GM12865 (cell line): ENCODE measurements around the gene GPR135.

ENCODE experiments used
- DNase-seq: peaks from one replicate; pipeline ENCODE4 v3.0.0; 2010; ENCODE audit warnings: low read depth
- H3K4me3 ChIP-seq: 2 replicates; pipeline ENCODE4 v1.5.1; 2011; ENCODE audit warnings: mild to moderate bottlenecking, low read depth, low read length, control low read depth
- CTCF ChIP-seq: IDR thresholded peaks from 2 replicates; pipeline ENCODE4 v1.5.1; 2011; ENCODE audit warnings: low read length, control low read depth, low read depth, inconsistent platforms; ENCODE audit not compliant: insufficient read depth; ENCODE audit errors: missing control alignments

The GPR135 gene, protein sequence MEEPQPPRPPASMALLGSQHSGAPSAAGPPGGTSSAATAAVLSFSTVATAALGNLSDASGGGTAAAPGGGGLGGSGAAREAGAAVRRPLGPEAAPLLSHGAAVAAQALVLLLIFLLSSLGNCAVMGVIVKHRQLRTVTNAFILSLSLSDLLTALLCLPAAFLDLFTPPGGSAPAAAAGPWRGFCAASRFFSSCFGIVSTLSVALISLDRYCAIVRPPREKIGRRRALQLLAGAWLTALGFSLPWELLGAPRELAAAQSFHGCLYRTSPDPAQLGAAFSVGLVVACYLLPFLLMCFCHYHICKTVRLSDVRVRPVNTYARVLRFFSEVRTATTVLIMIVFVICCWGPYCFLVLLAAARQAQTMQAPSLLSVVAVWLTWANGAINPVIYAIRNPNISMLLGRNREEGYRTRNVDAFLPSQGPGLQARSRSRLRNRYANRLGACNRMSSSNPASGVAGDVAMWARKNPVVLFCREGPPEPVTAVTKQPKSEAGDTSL

GRCh38 chr14:59465316-59466135, at the start of gene GPR135:
Gene GPR135 (minus strand): TSS chr14:59465380. CDS start chr14:59465226, 154 bp downstream.
- no peak for TF ChIP-seq CTCF
- H3K4me3 ChIP-seq, result peak within 1 kb of the TSS; percentile 43
- peak; percentile 20 for DNase-seq

GRCh38 chr14:59511916-59512575, 46.9 kb upstream of the GPR135 start:
- peak; percentile 60 for TF ChIP-seq CTCF
- no peak overlapping the region for H3K4me3 ChIP-seq
- DNase-seq, result peak; percentile 24

DNA sequence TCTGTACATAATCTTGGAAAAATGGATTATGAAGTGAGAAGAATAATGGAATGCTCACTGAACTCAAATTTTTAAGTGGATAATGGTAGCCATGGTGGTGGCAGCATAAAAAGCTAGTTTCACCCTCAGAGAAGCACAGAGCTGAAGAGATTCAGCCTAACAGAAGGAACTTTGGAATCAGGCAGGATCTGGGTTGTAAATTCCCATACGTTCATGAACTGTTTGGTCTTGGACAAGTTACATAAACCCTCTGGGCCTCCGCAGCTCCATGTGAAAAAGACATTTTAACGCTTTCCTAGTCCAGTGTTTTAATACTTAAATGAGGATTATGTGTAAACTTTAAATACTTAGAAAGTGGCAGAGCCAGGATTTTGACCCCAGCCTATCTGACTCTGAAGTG, 45.8 kb upstream of the GPR135 start:
- TF ChIP-seq CTCF, result no peak
- DNase-seq, result no peak
- H3K4me3 ChIP-seq, result no peak overlapping the region

DNA sequence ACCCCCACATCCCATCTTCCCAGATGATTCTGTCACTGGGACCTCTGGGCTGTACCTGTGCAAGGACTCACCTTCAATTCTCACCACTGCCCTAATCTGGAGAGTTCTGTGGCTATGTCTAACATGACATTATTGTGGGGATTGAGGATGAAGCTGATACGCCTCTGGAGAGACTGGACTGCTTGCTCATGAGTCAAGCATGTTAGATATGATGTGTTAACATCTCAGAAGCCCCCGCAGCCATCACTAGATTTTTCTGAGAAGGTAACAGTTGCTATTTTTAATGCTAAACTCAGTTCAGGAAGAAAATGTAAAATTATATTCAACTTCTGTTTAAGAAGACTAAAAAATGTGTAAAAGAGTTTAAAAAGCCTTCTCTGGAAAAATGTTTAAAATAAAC, 44.8 kb upstream of the GPR135 start:
- DNase-seq, result no peak
- no peak overlapping the region for H3K4me3 ChIP-seq
- no peak for TF ChIP-seq CTCF

GRCh38 chr14:59509101-59509500, 43.9 kb upstream of the GPR135 start:
- no peak for DNase-seq
- H3K4me3 ChIP-seq, result no peak overlapping the region
- no peak for TF ChIP-seq CTCF

- TF ChIP-seq CTCF, result no peak
- no peak for DNase-seq
- no peak overlapping the region for H3K4me3 ChIP-seq
These were observed 42.5 kb upstream of the GPR135 start for GRCh38 chr14:59507752-59508103.
